ENCODE measurements around the gene OR5B12. TPM values are rescaled to one million over a fixed set of nuclear protein-coding genes. Genes with fewer than 3 reads are reported as not detected.
"Not testable (repeated sequence)": the region's sequence is repeated elsewhere in the genome, so short reads cannot be mapped to it uniquely, and the experiment has no call there.

The OR5B12 gene
- not detected in 2 replicates for total RNA-seq (2014; rRNA removed; shearing (Covaris generic); ENCODE audit: low replicate concordance)

GRCh38 chr11:58442136-58442535 is at the start of gene OR5B12:
OR5B12 (minus strand) TSS chr11:58442236; CDS start chr11:58440151, 2,085 bp downstream.
- Histone ChIP-seq H3K36me3 (no peaks in the 10 kb centered on the region), H3K27me3 (no peaks in the 10 kb centered on the region), H3K9me3 (no peaks in the 10 kb centered on the region), H3K4me3 (no peak within 1 kb of the TSS)
- no peak for DNase-seq

- no peak overlapping the region for H3K4me3 ChIP-seq
- DNase-seq, result no peak
Measured at GRCh38 chr11:58490827-58491226, 48.8 kb upstream of the OR5B12 start.

GRCh38 chr11:58487170-58487569 is 45.1 kb upstream of the OR5B12 start:
- DNase-seq, result no peak
- H3K4me3 ChIP-seq, result no peak overlapping the region
- no peaks in the 10 kb centered on the region for H3K36me3 ChIP-seq
- H3K9me3 ChIP-seq, result 0 out of 2 replicates have a peak, but pooled peaks cover 2% of the 10 kb centered on the region
- no peaks in the 10 kb centered on the region for H3K27me3 ChIP-seq

More at GRCh38 chr11:58490827-58491226, 48.8 kb upstream of the OR5B12 start:
- H3K27me3 ChIP-seq, result no peaks in the 10 kb centered on the region
- H3K36me3 ChIP-seq, result no peaks in the 10 kb centered on the region
- H3K9me3 ChIP-seq, result 0 out of 2 replicates have a peak, but pooled peaks cover 2% of the 10 kb centered on the region

- Histone ChIP-seq H3K36me3 (no peaks in the 10 kb centered on the region), H3K27me3 (no peaks in the 10 kb centered on the region), H3K9me3 (0 out of 2 replicates have a peak, but pooled peaks cover 2% of the 10 kb centered on the region), H3K4me3 (no peak overlapping the region)
- DNase-seq, result no peak
Measured at GRCh38 chr11:58485961-58486360, 43.9 kb upstream of the OR5B12 start.

- H3K27me3 ChIP-seq, result no peaks in the 10 kb centered on the region
- no peaks in the 10 kb centered on the region for H3K36me3 ChIP-seq
- no peak overlapping the region for H3K4me3 ChIP-seq
- peaks cover 6% of the 10 kb centered on the region; the same call in 1 of the 2 replicates for H3K9me3 ChIP-seq
- no peak for DNase-seq
Measured at GRCh38 chr11:58471892-58472291, 29.9 kb upstream of the OR5B12 start.

GRCh38 chr11:58466293-58466692 is 24.3 kb upstream of the OR5B12 start:
- Histone ChIP-seq H3K4me3 (no peak overlapping the region), H3K36me3 (no peaks in the 10 kb centered on the region), H3K27me3 (no peaks in the 10 kb centered on the region), H3K9me3 (no peaks in the 10 kb centered on the region)
- no peak for DNase-seq

- Histone ChIP-seq H3K36me3 (no peaks in the 10 kb centered on the region), H3K4me3 (no peak overlapping the region), H3K27me3 (no peaks in the 10 kb centered on the region), H3K9me3 (no peaks in the 10 kb centered on the region)
- DNase-seq, result no peak
Measured at GRCh38 chr11:58465690-58466089, 23.7 kb upstream of the OR5B12 start.

- Histone ChIP-seq H3K9me3 (0 out of 2 replicates have a peak, but pooled peaks cover 3% of the 10 kb centered on the region), H3K27me3 (no peaks in the 10 kb centered on the region), H3K4me3 (no peak overlapping the region), H3K36me3 (no peaks in the 10 kb centered on the region)
- no peak for DNase-seq
Measured at GRCh38 chr11:58451585-58451984, 9.5 kb upstream of the OR5B12 start.

GRCh38 chr11:58446294-58446693 is 4.3 kb upstream of the OR5B12 start:
- Histone ChIP-seq H3K9me3 (0 out of 2 replicates have a peak, but pooled peaks cover 3% of the 10 kb centered on the region), H3K27me3 (no peaks in the 10 kb centered on the region), H3K36me3 (no peaks in the 10 kb centered on the region), H3K4me3 (no peak overlapping the region)
- DNase-seq, result no peak

- Histone ChIP-seq H3K36me3 (no peaks in the 10 kb centered on the region), H3K9me3 (0 out of 2 replicates have a peak, but pooled peaks cover 3% of the 10 kb centered on the region), H3K4me3 (no peak overlapping the region), H3K27me3 (no peaks in the 10 kb centered on the region)
- no peak for DNase-seq
Measured at GRCh38 chr11:58444300-58444699, 2.3 kb upstream of the OR5B12 start.

GRCh38 chr11:58438486-58438885 is 3.5 kb downstream of the OR5B12 start:
- no peak for DNase-seq
- no peak overlapping the region for H3K4me3 ChIP-seq
- H3K9me3 ChIP-seq, result peaks cover 3% of the 10 kb centered on the region; the same call in 1 of the 2 replicates
- no peaks in the 10 kb centered on the region for H3K36me3 ChIP-seq
- H3K27me3 ChIP-seq, result no peaks in the 10 kb centered on the region

- no peaks in the 10 kb centered on the region for H3K36me3 ChIP-seq
Measured at GRCh38 chr11:58434217-58434616, 7.8 kb downstream of the OR5B12 start.

GRCh38 chr11:58433638-58434203 is 8.3 kb downstream of the OR5B12 start:
- Histone ChIP-seq H3K27me3 (no peaks in the 10 kb centered on the region), H3K4me3 (no peak overlapping the region), H3K36me3 (no peaks in the 10 kb centered on the region), H3K9me3 (peaks cover 3% of the 10 kb centered on the region; the same call in 1 of the 2 replicates)
- no peak for DNase-seq

More at GRCh38 chr11:58434217-58434616, 7.8 kb downstream of the OR5B12 start:
- no peaks in the 10 kb centered on the region for H3K27me3 ChIP-seq
- no peak for DNase-seq
- H3K4me3 ChIP-seq, result no peak overlapping the region
- H3K9me3 ChIP-seq, result peaks cover 3% of the 10 kb centered on the region; the same call in 1 of the 2 replicates

GRCh38 chr11:58429273-58429672 is 12.8 kb downstream of the OR5B12 start:
- H3K9me3 ChIP-seq, result no peaks in the 10 kb centered on the region

GRCh38 chr11:58428021-58428420 is 14.0 kb downstream of the OR5B12 start, which contains the start of gene OR5B2:
OR5B2 (minus strand) TSS chr11:58428121; CDS start chr11:58423261, 4,860 bp downstream.
- no peaks in the 10 kb centered on the region for H3K27me3 ChIP-seq
- no peaks in the 10 kb centered on the region for H3K36me3 ChIP-seq
- no peaks in the 10 kb centered on the region for H3K9me3 ChIP-seq
- no peak within 1 kb of the TSS for H3K4me3 ChIP-seq
- DNase-seq, result no peak

More at GRCh38 chr11:58429273-58429672, 12.8 kb downstream of the OR5B12 start:
- H3K36me3 ChIP-seq, result no peaks in the 10 kb centered on the region
- no peak overlapping the region for H3K4me3 ChIP-seq
- no peak for DNase-seq
- no peaks in the 10 kb centered on the region for H3K27me3 ChIP-seq

- DNase-seq, result no peak
- Histone ChIP-seq H3K4me3 (no peak within 1 kb of the TSS), H3K36me3 (no peaks in the 10 kb centered on the region)
Measured at GRCh38 chr11:58406774-58407173, 35.3 kb downstream of the OR5B12 start, which contains the start of gene OR5B3. OR5B3 (minus strand) TSS chr11:58406874; CDS start chr11:58403409, 3,465 bp downstream.

GRCh38 chr11:58399622-58400021 is 42.4 kb downstream of the OR5B12 start:
- H3K9me3 ChIP-seq, H3K36me3 ChIP-seq, DNase-seq, H3K4me3 ChIP-seq, H3K27me3 ChIP-seq: not testable (repeated sequence)

More at GRCh38 chr11:58406774-58407173, 35.3 kb downstream of the OR5B12 start, which contains the start of gene OR5B3:
- no peaks in the 10 kb centered on the region for H3K27me3 ChIP-seq
- H3K9me3 ChIP-seq, result no peaks in the 10 kb centered on the region

GRCh38 chr11:58395581-58395980 is 46.5 kb downstream of the OR5B12 start:
- no peaks in the 10 kb centered on the region for H3K36me3 ChIP-seq
- H3K9me3 ChIP-seq, result peaks cover 3% of the 10 kb centered on the region
- no peak overlapping the region for H3K4me3 ChIP-seq
- no peak for DNase-seq
- H3K27me3 ChIP-seq, result no peaks in the 10 kb centered on the region
